Transverse colon (tissue), 3 donors: ENCODE measurements around the gene AGPAT4.

Experiments used
- CTCF ChIP-seq, 5 experiments: fragments of 200-600 bp in 3 of 5; fragments of 450-650 bp in 2 of 5; sonication (generic) in 3 of 5; IDR thresholded peaks; 1 replicate in 2 of 5; 2 replicates in 3 of 5; pipeline ENCODE4 v1.5.1; 2016 to 2017; ENCODE audit warnings: antibody characterized with exemption in 5 of 5, inconsistent platforms in 3 of 5, mild to moderate bottlenecking in 2 of 5, moderate library complexity in 1 of 5
- EP300 ChIP-seq: sonication (generic); formaldehyde crosslinking; IDR thresholded peaks from one replicate; pipeline ENCODE4 v1.6.1; 2017; ENCODE audit warnings: antibody characterized with exemption, low read depth

- TF ChIP-seq CTCF (IDR thresholded peaks at IDR 0.05): no peak
- TF ChIP-seq EP300: no peak
Observed at GRCh38 chr6:161166677-161167076, 107.2 kb downstream of the AGPAT4 start.
